ENCODE measurements around the gene NFATC4. TPM values are rescaled to one million over a fixed set of nuclear protein-coding genes. Genes with fewer than 3 reads are reported as not detected.
A peak's percentile ranks its signal among the peaks of the same experiment; 100 is the strongest.

The NFATC4 gene
- total and polyA plus RNA-seq, 10 of the 15 experiments (the other 5 are each of a cell fraction or from before 2014, with no cell fraction given), result 0.97 to 14.3 (median 4.9) TPM

- no peak overlapping the region for H3K4me2 ChIP-seq (ENCODE audit: control insufficient read depth, insufficient read depth)
- intact Hi-C loops (cut with micrococcal nuclease; ENCODE audit: unreplicated experiment), result loop anchor here (5.0 kb wide), 1 partner anchor 36 kb away; the partner anchor contains the start of gene NFATC4
- SMC1A ChIA-PET (ENCODE audit: uncharacterized antibody, unreplicated experiment), result interaction anchor here (3.6 to 4.9 kb wide), 2 partner anchors 100 to 104 kb away, joined by 53 to 77 read pairs; partner anchors contain the start of genes CBLN3 and KHNYN
Observed at GRCh38 chr14:24330973-24331674, 36.9 kb upstream of the NFATC4 start.

GRCh38 chr14:24331731-24332267 is 36.2 kb upstream of the NFATC4 start:
- Histone ChIP-seq H3K4me2 (ENCODE audit: control insufficient read depth, insufficient read depth) (no peak overlapping the region), H3K4me3 (no peak overlapping the region), H3K9ac (ENCODE audit: control insufficient read depth, insufficient read depth, low read length) (no peak overlapping the region), H3K9me3 (replicated peaks; ENCODE audit: control insufficient read depth, insufficient read depth, low read length) (no peaks in the 10 kb centered on the region), H3K79me2 (ENCODE audit: control insufficient read depth, insufficient read depth, low read length) (no peaks in the 10 kb centered on the region), H3K27ac (ENCODE audit: control insufficient read depth, insufficient read depth) (no peak overlapping the region), H2AFZ (ENCODE audit: control insufficient read depth, low read depth, low read length) (no peak overlapping the region), H4K20me1 (ENCODE audit: control insufficient read depth, insufficient read depth) (no peaks in the 10 kb centered on the region), H3K36me3 (ENCODE audit: control insufficient read depth in 2 of 2, insufficient read depth in 2 of 2, low read length in 1 of 2) (no peaks in the 10 kb centered on the region; a peak in 1 of 4 replicates), H3K4me1 (ENCODE audit: control insufficient read depth, insufficient read depth, low read length) (peaks cover 18% of the 10 kb centered on the region), H3K27me3 (replicated peaks in 1 of 2; ENCODE audit: control insufficient read depth in 2 of 2, insufficient read depth in 2 of 2, low read length in 1 of 2) (peaks cover 2 to 12% of the 10 kb centered on the region in 2 experiments; a peak in 3 of 4 replicates)
- ATAC-seq, result no peak
- BruUV-seq (replicated peaks), result no TSS peak
- in situ Hi-C loops (cut with MboI), result loop anchor here (5.0 kb wide), 1 partner anchor 101 kb away; no protein-coding TSS in a partner anchor
- ChIA-PET POLR2A (interaction anchor here (0.7 to 4.0 kb wide), 6 partner anchors 18 to 441 kb away, joined by 3 to 42 read pairs (median 3); partner anchors contain the start of genes CBLN3 and KHNYN), SMC1A (ENCODE audit: uncharacterized antibody, unreplicated experiment) (interaction anchor here (0.5 to 4.9 kb wide), 9 partner anchors 21 to 1155 kb away, joined by 3 to 77 read pairs (median 5); partner anchors contain the start of genes CBLN3, CIDEB and KHNYN), RAD21 (ENCODE audit: unreplicated experiment) (interaction anchor here (0.6 to 5.0 kb wide), 12 partner anchors 13 to 741 kb away, joined by 3 to 141 read pairs (median 4); partner anchors contain the start of genes CBLN3, CIDEB, KHNYN and LTB4R2), CTCF (interaction anchor here (0.6 to 16.6 kb wide), 16 partner anchors 9 to 626 kb away, joined by 3 to 452 read pairs (median 20); partner anchors contain the start of genes CBLN3, CIDEB, KHNYN and LTB4R)
- FAIRE-seq, result no peak
- WGBS (ENCODE audit: insufficient coverage, insufficient replicate concordance, low lambda C conversion rate, missing lambda C conversion rate), result 52% methylated on average over 26 of the region's 26 CpGs
- intact Hi-C loops (cut with micrococcal nuclease; ENCODE audit: unreplicated experiment), result loop anchor here (1.0 to 5.0 kb wide), 2 partner anchors 36 to 88 kb away; partner anchors contain the start of gene NFATC4
- no peak for DNase-seq (ENCODE audit: low read depth, low spot score)
- no peak for TF ChIP-seq EED (IDR thresholded peaks at IDR 0.05; ENCODE audit: low read depth)
- TF ChIP-seq SREBF1 (IDR thresholded peaks at IDR 0.05; ENCODE audit: low read length), result no peak
- no peak for TF ChIP-seq CBX5 (IDR thresholded peaks at IDR 0.05; ENCODE audit: low read depth)
- TF ChIP-seq IKZF2 (IDR thresholded peaks at IDR 0.05), result peak; percentile 39 to 42; a peak in 1 of 4 replicates
- TF ChIP-seq BRCA1 (IDR thresholded peaks at IDR 0.05; ENCODE audit: low read depth, low read length), result no peak
- no peak for TF ChIP-seq SPI1 (IDR thresholded peaks at IDR 0.05; ENCODE audit: borderline replicate concordance, insufficient read depth, low read depth, low read length)
- no peak for TF ChIP-seq ZBTB4 (CRISPR knock-in tag; IDR thresholded peaks at IDR 0.05)
- no peak for TF ChIP-seq ZNF274 (IDR thresholded peaks at IDR 0.05; ENCODE audit: insufficient read depth, insufficient read length)
- no peak for TF ChIP-seq NFIC (IDR thresholded peaks at IDR 0.05; ENCODE audit: low read depth, low read length)
- TF ChIP-seq JUNB (IDR thresholded peaks at IDR 0.05), result no peak

More at GRCh38 chr14:24330973-24331674, 36.9 kb upstream of the NFATC4 start:
- TF ChIP-seq NBN (IDR thresholded peaks at IDR 0.05), result no peak
- TF ChIP-seq NFXL1 (IDR thresholded peaks at IDR 0.05; ENCODE audit: borderline replicate concordance), result peak; percentile 78; the same call in 1 of the 2 replicates
- H3K79me2 ChIP-seq (ENCODE audit: control insufficient read depth, insufficient read depth, low read length), result no peaks in the 10 kb centered on the region
- no peak overlapping the region for H2AFZ ChIP-seq (ENCODE audit: control insufficient read depth, low read depth, low read length)
- ATAC-seq (no peak), FAIRE-seq (no peak), DNase-seq (ENCODE audit: low read depth, low spot score) (no peak)
- H3K9ac ChIP-seq (ENCODE audit: control insufficient read depth, insufficient read depth, low read length), result no peak overlapping the region
- WGBS (ENCODE audit: insufficient coverage, insufficient replicate concordance, low lambda C conversion rate, missing lambda C conversion rate), result 66% methylated on average over 10 of the region's 10 CpGs
- no peak overlapping the region for H3K4me3 ChIP-seq
- H4K20me1 ChIP-seq (ENCODE audit: control insufficient read depth, insufficient read depth), result no peaks in the 10 kb centered on the region
- ChIA-PET CTCF (interaction anchor here (0.6 to 16.6 kb wide), 8 partner anchors 23 to 625 kb away, joined by 3 to 452 read pairs (median 36); partner anchors contain the start of genes CBLN3, CIDEB, KHNYN and LTB4R2), RAD21 (ENCODE audit: unreplicated experiment) (interaction anchor here (0.7 to 5.0 kb wide), 5 partner anchors 20 to 106 kb away, joined by 3 to 141 read pairs (median 11); partner anchors contain the start of genes CBLN3, CIDEB, KHNYN and LTB4R), POLR2A (no interaction called here)
- H3K4me1 ChIP-seq (ENCODE audit: control insufficient read depth, insufficient read depth, low read length), result peaks cover 18% of the 10 kb centered on the region
- no peaks in the 10 kb centered on the region for H3K9me3 ChIP-seq (replicated peaks; ENCODE audit: control insufficient read depth, insufficient read depth, low read length)
- peaks cover 2 to 12% of the 10 kb centered on the region in 2 experiments; a peak in 3 of 4 replicates for H3K27me3 ChIP-seq (replicated peaks in 1 of 2; ENCODE audit: control insufficient read depth in 2 of 2, insufficient read depth in 2 of 2, low read length in 1 of 2)
- no TSS peak for BruUV-seq (replicated peaks)
- H3K36me3 ChIP-seq (ENCODE audit: control insufficient read depth in 2 of 2, insufficient read depth in 2 of 2, low read length in 1 of 2), result no peaks in the 10 kb centered on the region; a peak in 1 of 4 replicates
- in situ Hi-C loops (cut with MboI), result loop anchor here (5.0 kb wide), 1 partner anchor 101 kb away; no protein-coding TSS in a partner anchor
- H3K27ac ChIP-seq (ENCODE audit: control insufficient read depth, insufficient read depth), result no peak overlapping the region
